HG02623 (cell line): ENCODE results near the gene KSR1.

Experiments used
- ATAC-seq: cut with Tn5 transposase; IDR thresholded peaks from one replicate; pipeline ENCODE4 v1.9.1; 2021; ENCODE audit warnings: moderate library complexity; ENCODE audit not compliant: unreplicated experiment

The KSR1 gene

GRCh38 chr17:27471321-27472269 is 15.3 kb downstream of the KSR1 start:
- peak; percentile 57 for ATAC-seq

- ATAC-seq: no peak
These were observed 17.0 kb downstream of the KSR1 start for GRCh38 chr17:27473190-27473747.

GRCh38 chr17:27473748-27474609 is 17.7 kb downstream of the KSR1 start:
- ATAC-seq: peak; percentile 30

GRCh38 chr17:27475070-27475673 is 18.9 kb downstream of the KSR1 start:
- no peak for ATAC-seq

GRCh38 chr17:27475981-27476895 is 20.0 kb downstream of the KSR1 start:
- ATAC-seq: no peak

- ATAC-seq: peak; percentile 36
These were observed 21.0 kb downstream of the KSR1 start for GRCh38 chr17:27477050-27477888.

- ATAC-seq: no peak
These were observed 21.9 kb downstream of the KSR1 start for GRCh38 chr17:27477971-27478684.

- no peak for ATAC-seq
These were observed 22.8 kb downstream of the KSR1 start for GRCh38 chr17:27478901-27479538.

GRCh38 chr17:27479838-27480237 is 23.6 kb downstream of the KSR1 start:
- no peak for ATAC-seq

GRCh38 chr17:27480699-27481098 is 24.5 kb downstream of the KSR1 start:
- no peak for ATAC-seq

- no peak for ATAC-seq
These were observed 25.1 kb downstream of the KSR1 start for GRCh38 chr17:27481327-27481726.

GRCh38 chr17:27485125-27485524 is 28.9 kb downstream of the KSR1 start:
- no peak for ATAC-seq

- ATAC-seq: no peak
These were observed 29.7 kb downstream of the KSR1 start for GRCh38 chr17:27485716-27486495.

GRCh38 chr17:27486741-27487140 is 30.5 kb downstream of the KSR1 start:
- no peak for ATAC-seq

- ATAC-seq: no peak
These were observed 32.0 kb downstream of the KSR1 start for GRCh38 chr17:27488231-27488630.

GRCh38 chr17:27489045-27489715 is 32.9 kb downstream of the KSR1 start:
- ATAC-seq: no peak

- ATAC-seq: no peak
These were observed 34.1 kb downstream of the KSR1 start for GRCh38 chr17:27490391-27490790.
